HepG2 (cell line): ENCODE data around the gene SLC13A3. TPM values are rescaled to one million over a fixed set of nuclear protein-coding genes. Genes with fewer than 3 reads are reported as not detected.

Source experiments
- BATF2 ChIP-seq: sonication (generic); formaldehyde crosslinking; IDR thresholded peaks from 2 replicates; pipeline ENCODE4 v1.8.0; 2022; ENCODE audit warnings: mild to moderate bottlenecking, missing genetic modification reagents, moderate library complexity
- CBX1 ChIP-seq: IDR thresholded peaks from one replicate; pipeline ENCODE4 v1.6.1; 2016; ENCODE audit warnings: antibody characterized with exemption, low read depth
- DBP ChIP-seq: sonication (generic); formaldehyde crosslinking; IDR thresholded peaks from 2 replicates; pipeline ENCODE4 v1.4.0; 2020; ENCODE audit warnings: missing genetic modification reagents; ENCODE audit errors: not compliant biosample characterization
- ERF ChIP-seq: IDR thresholded peaks from 2 replicates; pipeline ENCODE4 v1.6.1; 2018; ENCODE audit warnings: missing biosample characterization, missing genetic modification reagents
- IKZF4 ChIP-seq: sonication (generic); formaldehyde crosslinking; IDR thresholded peaks from 2 replicates; pipeline ENCODE4 v1.5.1; 2020; ENCODE audit warnings: borderline replicate concordance, mild to moderate bottlenecking, low read depth, missing genetic modification reagents; ENCODE audit errors: not compliant biosample characterization
- KDM2A ChIP-seq: sonication (generic); formaldehyde crosslinking; IDR thresholded peaks from 2 replicates; pipeline ENCODE4 v1.4.0; 2020; ENCODE audit warnings: low read depth, missing genetic modification reagents, borderline replicate concordance
- KLF11 ChIP-seq: IDR thresholded peaks from 2 replicates; pipeline ENCODE4 v1.6.1; 2016; ENCODE audit warnings: missing compliant biosample characterization
- MED8 ChIP-seq: sonication (generic); formaldehyde crosslinking; IDR thresholded peaks from 2 replicates; pipeline ENCODE4 v1.8.1; 2023; ENCODE audit warnings: mild to moderate bottlenecking, missing genetic modification reagents; ENCODE audit not compliant: insufficient replicate concordance
- NFATC3 ChIP-seq: sonication (generic); formaldehyde crosslinking; IDR thresholded peaks from 2 replicates; pipeline ENCODE4 v1.5.1; 2020; ENCODE audit warnings: mild to moderate bottlenecking, missing genetic modification reagents
- PCBP1 ChIP-seq: fragments of 200-400 bp; formaldehyde crosslinking; IDR thresholded peaks from 2 replicates; pipeline ENCODE4 v1.6.1; 2017; ENCODE audit warnings: mild to moderate bottlenecking, low read depth, low read length, borderline replicate concordance
- PLRG1 ChIP-seq: fragments of 450-650 bp; conservative IDR thresholded peaks from 2 replicates; pipeline ENCODE4 v1.6.1; 2016
- REL ChIP-seq: sonication (generic); formaldehyde crosslinking; conservative IDR thresholded peaks from 2 replicates; pipeline ENCODE4 v1.8.0; 2022; ENCODE audit warnings: mild to moderate bottlenecking, missing genetic modification reagents, moderate library complexity
- REPIN1 ChIP-seq: sonication (generic); formaldehyde crosslinking; IDR thresholded peaks from 2 replicates; pipeline ENCODE4 v1.8.0; 2022; ENCODE audit warnings: missing genetic modification reagents, low read depth, mild to moderate bottlenecking, borderline replicate concordance
- SKIL ChIP-seq: sonication (generic); formaldehyde crosslinking; IDR thresholded peaks from 2 replicates; pipeline ENCODE4 v1.8.0; 2022; ENCODE audit warnings: missing genetic modification reagents, mild to moderate bottlenecking, moderate library complexity, borderline replicate concordance
- ZNF121 ChIP-seq: sonication (generic); formaldehyde crosslinking; IDR thresholded peaks from 2 replicates; pipeline ENCODE4 v1.5.0; 2020; ENCODE audit warnings: mild to moderate bottlenecking, missing genetic modification reagents
- ZNF142 ChIP-seq: sonication (generic); formaldehyde crosslinking; IDR thresholded peaks from 2 replicates; pipeline ENCODE4 v1.4.0; 2020; ENCODE audit warnings: missing genetic modification reagents
- ZNF224 ChIP-seq: sonication (generic); formaldehyde crosslinking; IDR thresholded peaks from 2 replicates; pipeline ENCODE4 v1.5.0; 2020; ENCODE audit warnings: mild to moderate bottlenecking, missing genetic modification reagents
- ZNF263 ChIP-seq: sonication (generic); formaldehyde crosslinking; IDR thresholded peaks from 2 replicates; pipeline ENCODE4 v1.4.0; 2020; ENCODE audit warnings: missing genetic modification reagents
- ZNF576 ChIP-seq: sonication (generic); formaldehyde crosslinking; IDR thresholded peaks from 2 replicates; pipeline ENCODE4 v1.4.0; 2020; ENCODE audit warnings: mild to moderate bottlenecking, missing genetic modification reagents
- ZNF776 ChIP-seq: sonication (generic); formaldehyde crosslinking; IDR thresholded peaks from 2 replicates; pipeline ENCODE4 v1.4.0; 2020; ENCODE audit warnings: mild to moderate bottlenecking, missing genetic modification reagents
- ZNF878 ChIP-seq: sonication (generic); formaldehyde crosslinking; IDR thresholded peaks from 2 replicates; pipeline ENCODE4 v1.8.1; 2023; ENCODE audit warnings: mild to moderate bottlenecking, missing genetic modification reagents, moderate library complexity
- polyA plus RNA-seq, 8 experiments: library from polyadenylated mRNA; depleted of rRNA in 3 of 8; stranded (reverse) in 7 of 8; unstranded in 1 of 8; fragments of >200 nt; fragmentation: Illumina TruSeq in 4 of 8; extraction: Trizol in 4 of 8; gene quantifications; 2 replicates each; pipeline versions ENCODE4 v1.2.1 to v1.2.3, GENCODE V29; 2011 to 2016; ENCODE audit warnings: low read depth in 4 of 8, missing spikeins in 1 of 8, mixed read lengths in 1 of 8; ENCODE audit not compliant: insufficient read depth in 1 of 8
- total RNA-seq, 5 experiments: library from RNA; depleted of rRNA; stranded (reverse); fragments of >200 nt; fragmentation: Illumina TruSeq; extraction: Trizol; gene quantifications; 2 replicates each; pipeline ENCODE4 v1.2.3, GENCODE V29; 2016; ENCODE audit warnings: low read depth in 1 of 5

Gene SLC13A3
- total and polyA plus RNA-seq, 2 of the 13 experiments (the other 11 are each of a cell fraction or from before 2014, with no cell fraction given): 66.5 to 76.0 TPM

- TF ChIP-seq ZNF142 (CRISPR knock-in tag): no peak
- TF ChIP-seq NFATC3 (CRISPR knock-in tag): no peak
- TF ChIP-seq DBP (CRISPR knock-in tag): no peak
- TF ChIP-seq ERF (CRISPR knock-in tag): 0 out of 2 replicates have a peak, but pooled peaks have one; percentile 69
- no peak for TF ChIP-seq REPIN1 (CRISPR knock-in tag)
- no peak for TF ChIP-seq ZNF121 (CRISPR knock-in tag)
- TF ChIP-seq REL (CRISPR knock-in tag): no peak
- TF ChIP-seq ZNF776 (CRISPR knock-in tag): no peak
- TF ChIP-seq SKIL: no peak
- TF ChIP-seq KDM2A (CRISPR knock-in tag): peak; percentile 68; the same call in 1 of the 2 replicates
- TF ChIP-seq PCBP1: no peak
- TF ChIP-seq MED8 (CRISPR knock-in tag): no peak
- no peak for TF ChIP-seq IKZF4 (CRISPR knock-in tag)
- no peak for TF ChIP-seq BATF2 (CRISPR knock-in tag)
- TF ChIP-seq CBX1: no peak
- TF ChIP-seq ZNF224: no peak
- TF ChIP-seq KLF11 (CRISPR knock-in tag): no peak
- TF ChIP-seq ZNF878 (CRISPR knock-in tag): no peak
- no peak for TF ChIP-seq ZNF263 (CRISPR knock-in tag)
- TF ChIP-seq PLRG1: no peak
- TF ChIP-seq ZNF576 (CRISPR knock-in tag): no peak
Measured at GRCh38 chr20:46699651-46700359, 48.5 kb upstream of the SLC13A3 start (continued).
